CD4-positive, alpha-beta T cell (primary cell): Measurements from ENCODE around the gene SH3RF3. TPM values are rescaled to one million over a fixed set of nuclear protein-coding genes. Genes with fewer than 3 reads are reported as not detected.

Source experiments
- ATAC-seq: fragments of 200-7000 bp; cut with Tn5 transposase; one replicate; pipeline ENCODE4 v1.10.0; 2022; ENCODE audit warnings: mild to moderate bottlenecking; ENCODE audit not compliant: poor library complexity
- CTCF ChIA-PET: fragments of 350-600 bp; sonication (Branson Sonifier 250); formaldehyde crosslinking; loops from one replicate; lab custom pipeline; 2021; ENCODE audit warnings: antibody characterized with exemption, inconsistent platforms; lab: Charles Lee
- POLR2A ChIA-PET: fragments of 350-600 bp; sonication (Branson Sonifier 250); formaldehyde crosslinking; loops from one replicate; lab custom pipeline; 2021; ENCODE audit warnings: antibody characterized with exemption, inconsistent platforms; lab: Charles Lee
- DNase-seq, 14 experiments: peaks; one replicate each; pipeline ENCODE4 v3.0.0-alpha.2; 2013 to 2020; ENCODE audit warnings: mixed read lengths in 2 of 14
- H3K27ac ChIP-seq, 2 donors: one replicate each; pipeline versions ENCODE4 v1.5.1 to v1.7.0; 2013; ENCODE audit warnings: low read length in 2 of 2, low read depth in 1 of 2, mild to moderate bottlenecking in 1 of 2
- H3K27me3 ChIP-seq, 2 experiments: 1 replicate in 1 of 2; 2 replicates in 1 of 2; pipeline versions ENCODE4 v1.6.1 to v1.7.0; 2013; ENCODE audit warnings: low read length in 2 of 2, control low read depth in 1 of 2, mild to moderate bottlenecking in 1 of 2, moderate library complexity in 1 of 2; ENCODE audit not compliant: insufficient read depth in 2 of 2, control insufficient read depth in 1 of 2
- H3K36me3 ChIP-seq: one replicate; pipeline ENCODE4 v1.6.1; 2013; ENCODE audit warnings: low read length, control low read depth; ENCODE audit not compliant: insufficient read depth
- H3K4me1 ChIP-seq: one replicate; pipeline ENCODE4 v1.6.1; 2013; ENCODE audit warnings: low read length, control low read depth; ENCODE audit not compliant: insufficient read depth
- H3K4me3 ChIP-seq: one replicate; pipeline ENCODE4 v1.5.1; 2013; ENCODE audit warnings: mild to moderate bottlenecking, low read length, moderate library complexity
- H3K9me3 ChIP-seq, 2 experiments: 1 replicate in 1 of 2; 2 replicates in 1 of 2; pipeline versions ENCODE4 v1.6.1 to v1.7.0; 2013; ENCODE audit warnings: low read length in 2 of 2, mild to moderate bottlenecking in 2 of 2, control low read depth in 1 of 2, moderate library complexity in 1 of 2; ENCODE audit not compliant: control insufficient read depth in 1 of 2, insufficient read depth in 1 of 2
- H3K27ac Mint-ChIP-seq: one replicate; pipeline ENCODE4 v1.8.0; 2020; ENCODE audit warnings: mixed read lengths
- H3K27me3 Mint-ChIP-seq: one replicate; pipeline ENCODE4 v1.8.0; 2021; ENCODE audit warnings: mixed read lengths
- H3K36me3 Mint-ChIP-seq: one replicate; pipeline ENCODE4 v1.8.0; 2021; ENCODE audit warnings: low read depth, mixed read lengths
- H3K4me1 Mint-ChIP-seq: one replicate; pipeline ENCODE4 v1.8.0; 2021; ENCODE audit warnings: low read depth, mixed read lengths
- H3K4me3 Mint-ChIP-seq: one replicate; pipeline ENCODE4 v1.8.0; 2020; ENCODE audit warnings: mild to moderate bottlenecking, mixed read lengths
- H3K9me3 Mint-ChIP-seq: one replicate; pipeline ENCODE4 v1.8.0; 2020; ENCODE audit warnings: mixed read lengths
- CTCF ChIP-seq: fragments of 200-600 bp; IDR thresholded peaks from one replicate; pipeline ENCODE4 v1.8.0; 2022; ENCODE audit warnings: antibody characterized with exemption, mild to moderate bottlenecking
- intact Hi-C, 2 experiments: fragments of 100-400 bp; cut with DNase I in 1 of 2; cut with micrococcal nuclease in 1 of 2; formaldehyde crosslinking; loops; one replicate each; pipeline versions ENCODE4 v1.15.1 to v1.9.0; 2023 to 2025; cut with DNase I, micrococcal nuclease
- total RNA-seq, 174 experiments: library from RNA in 2 of 174; stranded (reverse) in 2 of 174; gene quantifications; one replicate each; pipeline ENCODE4 v1.2.3 and lab custom pipeline; 2021 to 2026

Gene SH3RF3
- total RNA-seq, 2 experiments from 2014 or later = 5.2 to 5.9 TPM

GRCh38 chr2:109203246-109204011 is 74.4 kb downstream of the SH3RF3 start:
- Histone ChIP-seq H3K36me3 (no peaks in the 10 kb centered on the region), H3K27ac (no peak overlapping the region), H3K4me3 (no peak overlapping the region), H3K27me3 (peaks cover 0 to 3% of the 10 kb centered on the region in 2 experiments), H3K9me3 (peaks cover 2 to 6% of the 10 kb centered on the region in 2 experiments), H3K4me1 (no peaks in the 10 kb centered on the region)
- Mint-ChIP-seq H3K9me3 (no peaks in the 10 kb centered on the region), H3K4me3 (no peak overlapping the region), H3K27me3 (peaks cover 7% of the 10 kb centered on the region), H3K36me3 (no peaks in the 10 kb centered on the region), H3K4me1 (peaks cover 6% of the 10 kb centered on the region), H3K27ac (no peak overlapping the region)
- ATAC-seq = no peak
- TF ChIP-seq CTCF = no peak
- CTCF ChIA-PET = no interaction called here
- DNase-seq = no peak
- POLR2A ChIA-PET = no interaction called here
- intact Hi-C loops = no loop called here

DNA sequence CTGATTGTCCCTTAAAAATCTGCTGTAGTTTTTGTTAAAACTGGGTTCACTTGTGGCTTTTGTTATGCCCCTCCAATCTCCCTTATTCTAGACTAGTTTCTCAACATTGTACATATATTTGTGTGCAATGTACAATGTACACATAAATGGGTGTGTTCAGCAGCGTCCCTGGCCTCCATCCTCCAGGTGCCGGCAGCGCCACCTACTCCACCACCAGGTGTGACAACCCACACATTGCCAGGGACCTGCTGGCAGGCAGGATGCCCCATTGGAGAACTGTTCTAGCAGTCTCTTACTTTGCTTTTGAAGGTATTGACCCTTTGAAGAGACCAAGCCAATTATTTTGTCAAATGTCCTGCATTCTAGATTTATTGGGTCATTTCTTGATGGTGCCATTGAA is 75.4 kb downstream of the SH3RF3 start:
- ATAC-seq (no peak), DNase-seq (no peak)
- Mint-ChIP-seq H3K27ac (no peak overlapping the region), H3K36me3 (no peaks in the 10 kb centered on the region), H3K4me1 (peaks cover 6% of the 10 kb centered on the region), H3K4me3 (no peak overlapping the region), H3K27me3 (peaks cover 11% of the 10 kb centered on the region), H3K9me3 (no peaks in the 10 kb centered on the region)
- intact Hi-C loops = no loop called here
- H3K4me3 ChIP-seq = no peak overlapping the region
- ChIA-PET CTCF (no interaction called here), POLR2A (no interaction called here)
- no peak overlapping the region for H3K27ac ChIP-seq
- H3K27me3 ChIP-seq = peaks cover 0 to 9% of the 10 kb centered on the region in 2 experiments
- no peaks in the 10 kb centered on the region for H3K4me1 ChIP-seq
- H3K36me3 ChIP-seq = no peaks in the 10 kb centered on the region
- peaks cover 5 to 12% of the 10 kb centered on the region in 2 experiments for H3K9me3 ChIP-seq
- TF ChIP-seq CTCF = no peak

GRCh38 chr2:109205447-109205846 is 76.4 kb downstream of the SH3RF3 start:
- ChIA-PET CTCF (no interaction called here), POLR2A (no interaction called here)
- H3K36me3 Mint-ChIP-seq = no peaks in the 10 kb centered on the region
- no peaks in the 10 kb centered on the region for H3K9me3 Mint-ChIP-seq
- Histone ChIP-seq H3K27ac (no peak overlapping the region), H3K4me1 (no peaks in the 10 kb centered on the region), H3K9me3 (peaks cover 5 to 12% of the 10 kb centered on the region in 2 experiments), H3K27me3 (peaks cover 0 to 12% of the 10 kb centered on the region in 2 experiments), H3K36me3 (no peaks in the 10 kb centered on the region), H3K4me3 (no peak overlapping the region)
- H3K4me3 Mint-ChIP-seq = no peak overlapping the region
- peaks cover 19% of the 10 kb centered on the region for H3K27me3 Mint-ChIP-seq
- no peak overlapping the region for H3K27ac Mint-ChIP-seq
- intact Hi-C loops = no loop called here
- no peak for TF ChIP-seq CTCF
- H3K4me1 Mint-ChIP-seq = peaks cover 6% of the 10 kb centered on the region
- ATAC-seq = no peak
- DNase-seq = no peak
